A673 (cell line): ENCODE measurements around the gene DGUOK.

Source experiments
- CTCF ChIP-seq: fragments of 300-800, 200-600 bp; sonication (generic); conservative IDR thresholded peaks from 2 replicates; pipeline ENCODE4 v1.5.1; 2017; ENCODE audit warnings: low read depth, mild to moderate bottlenecking, antibody characterized with exemption, low read length, moderate library complexity, mixed read lengths
- EZH2 ChIP-seq: fragments of 200-600 bp; sonication (generic); IDR thresholded peaks from 2 replicates; pipeline ENCODE4 v1.6.1; 2017; ENCODE audit warnings: borderline replicate concordance, low read depth, mild to moderate bottlenecking, mixed read lengths, antibody characterized with exemption, low read length; ENCODE audit not compliant: poor library complexity, severe bottlenecking

- TF ChIP-seq EZH2 (no peak), CTCF (no peak)
Measured at GRCh38 chr2:73981081-73982001, 54.7 kb downstream of the DGUOK start.
